Glomerular endothelial cell (primary cell): ENCODE data around the gene ASTN1. TPM values are rescaled to one million over a fixed set of nuclear protein-coding genes. Genes with fewer than 3 reads are reported as not detected.
"Not testable (repeated sequence)": the region's sequence is repeated elsewhere in the genome, so short reads cannot be mapped to it uniquely, and the experiment has no call there.

ENCODE experiments used
- DNase-seq: peaks from one replicate; pipeline ENCODE4 v3.0.0-alpha.2; 2011; ENCODE audit warnings: low read depth, low spot score; ENCODE audit errors: extremely low read depth
- total RNA-seq: library from RNA; depleted of rRNA; stranded (reverse); fragments of >200 nt; gene quantifications from 2 replicates; pipeline ENCODE4 v1.2.3, GENCODE V29; 2015

ASTN1 gene
- total RNA-seq, 1 donor from 2014 or later, result not detected

DNA sequence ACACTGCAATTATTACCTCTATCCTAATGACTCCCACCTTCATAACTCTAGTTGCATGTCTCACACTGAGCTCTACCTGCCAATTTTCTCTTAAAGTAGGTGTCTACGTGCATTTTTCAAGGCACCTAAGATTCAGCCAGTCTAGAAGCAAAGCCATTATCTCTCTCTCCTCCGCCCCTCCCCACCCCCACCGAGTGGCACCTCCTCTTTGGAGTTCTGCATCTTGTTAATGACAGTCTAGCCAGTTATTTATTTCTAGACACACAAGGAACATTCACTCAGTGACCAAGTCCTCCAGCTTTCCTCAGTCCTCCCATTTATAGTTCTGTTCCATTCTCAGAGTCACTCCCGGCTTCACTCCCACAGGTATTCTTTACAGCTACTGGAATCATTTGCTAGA lies 47.6 kb downstream of the ASTN1 start:
- DNase-seq, result no peak

DNA sequence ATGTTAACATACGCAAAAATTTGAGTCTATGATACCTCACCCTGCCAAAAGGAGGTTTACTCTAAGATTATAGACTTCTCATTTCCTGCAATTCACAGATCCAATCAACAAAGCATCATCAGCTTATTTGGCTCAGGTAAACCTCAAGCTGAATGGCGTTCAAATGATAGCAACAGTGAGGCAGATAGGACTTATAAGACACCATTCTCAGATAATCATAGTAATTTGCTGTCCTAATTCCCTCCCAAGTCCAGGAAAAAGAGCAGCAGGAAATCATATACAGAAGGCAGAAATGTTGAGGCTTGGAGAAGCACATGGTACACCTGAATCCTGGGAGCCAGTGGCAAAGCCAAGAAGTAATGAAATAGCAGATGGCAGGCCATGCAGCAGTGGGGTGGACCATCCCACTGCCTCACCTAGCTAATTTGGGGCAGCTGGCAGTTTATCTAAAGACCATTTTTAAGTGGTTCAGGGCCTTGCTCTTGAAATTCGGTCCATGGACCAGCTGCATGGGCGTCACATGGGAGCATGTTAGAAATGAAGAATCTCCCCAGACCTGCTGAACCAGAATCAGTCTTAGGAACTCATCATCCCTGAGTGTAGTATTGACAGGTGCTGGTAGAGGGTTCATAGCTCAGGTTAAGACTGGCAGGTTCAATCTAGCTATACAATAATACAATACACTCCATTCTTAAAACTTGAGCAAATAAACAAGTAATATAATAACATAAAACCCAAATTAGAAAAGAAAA lies 57.7 kb downstream of the ASTN1 start:
- no peak for DNase-seq

DNA sequence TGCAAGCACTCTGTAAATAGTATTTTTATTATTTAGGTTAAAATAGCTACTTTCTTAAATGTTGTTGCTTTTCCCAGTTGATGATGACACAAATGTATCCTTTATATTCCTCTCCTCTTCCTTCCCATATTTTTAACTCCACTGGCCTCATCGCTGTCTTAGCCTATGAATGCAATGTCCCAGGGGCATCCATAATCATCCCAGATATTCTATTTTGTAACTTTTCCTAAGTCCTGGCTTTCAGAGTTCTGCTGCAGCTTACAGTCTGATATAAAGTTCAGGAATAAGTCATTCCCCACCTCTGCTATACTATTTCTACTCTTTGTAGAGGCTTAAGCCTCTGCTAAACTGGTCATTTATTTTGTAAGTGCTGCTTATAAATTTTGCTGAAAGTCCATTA lies 58.3 kb downstream of the ASTN1 start:
- DNase-seq, result no peak

DNA sequence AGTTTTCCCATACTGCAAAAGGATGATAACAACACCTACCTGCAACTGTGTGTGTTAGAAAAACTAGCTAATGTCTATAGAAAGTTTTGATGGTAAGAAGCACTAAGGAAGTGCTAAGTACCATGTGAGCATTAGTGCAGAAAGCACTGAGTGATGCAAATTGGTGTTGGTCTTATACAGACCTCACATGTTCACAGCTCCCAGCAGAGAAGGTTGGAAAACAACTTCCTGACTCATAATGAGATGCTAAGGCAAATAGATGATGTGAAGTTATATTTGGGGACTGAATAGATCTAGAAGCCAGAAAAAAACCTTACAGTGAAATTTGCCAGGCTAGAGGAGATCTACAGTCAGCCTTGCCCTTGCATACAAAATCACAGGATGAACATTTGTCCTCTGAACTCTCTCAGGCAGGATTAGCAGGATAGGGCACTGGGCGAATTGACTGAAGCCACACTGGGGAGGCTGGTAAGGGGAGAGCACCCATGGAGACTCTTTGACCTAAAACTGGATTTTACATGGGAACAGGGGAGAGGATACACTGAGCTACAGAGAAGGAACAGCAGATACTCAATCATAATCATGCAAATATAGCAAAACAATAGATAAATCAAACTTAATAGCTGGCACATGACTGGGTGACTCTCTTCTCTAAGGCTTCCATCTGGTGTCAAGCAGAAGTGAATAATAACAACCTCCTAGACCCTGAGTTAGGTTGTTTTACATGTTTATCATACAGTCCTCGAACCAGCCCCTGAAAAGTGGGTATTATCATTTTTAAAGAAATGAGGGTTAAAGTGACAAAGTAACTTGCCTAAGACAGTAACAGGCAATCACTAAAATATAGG lies 61.3 kb downstream of the ASTN1 start:
- DNase-seq, result no peak

DNA sequence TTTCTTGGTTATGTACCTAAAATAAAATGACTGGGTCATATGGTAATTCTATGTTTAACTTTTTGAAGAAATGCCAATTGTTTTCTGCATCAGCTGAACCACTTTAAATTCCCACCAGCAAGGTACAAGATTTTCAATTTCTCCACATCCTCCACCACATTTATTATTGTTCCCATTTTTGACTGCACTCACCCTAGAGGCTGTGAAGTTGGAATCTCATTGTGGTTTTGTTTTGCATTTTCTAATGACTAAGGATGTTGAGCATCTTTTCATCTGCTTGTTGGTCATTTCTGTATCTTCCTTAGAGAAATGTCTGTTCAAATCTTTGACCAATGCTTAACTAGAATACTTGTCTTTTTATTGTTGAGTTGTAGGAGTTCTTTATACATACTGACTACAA lies 72.5 kb downstream of the ASTN1 start:
- no peak for DNase-seq

DNA sequence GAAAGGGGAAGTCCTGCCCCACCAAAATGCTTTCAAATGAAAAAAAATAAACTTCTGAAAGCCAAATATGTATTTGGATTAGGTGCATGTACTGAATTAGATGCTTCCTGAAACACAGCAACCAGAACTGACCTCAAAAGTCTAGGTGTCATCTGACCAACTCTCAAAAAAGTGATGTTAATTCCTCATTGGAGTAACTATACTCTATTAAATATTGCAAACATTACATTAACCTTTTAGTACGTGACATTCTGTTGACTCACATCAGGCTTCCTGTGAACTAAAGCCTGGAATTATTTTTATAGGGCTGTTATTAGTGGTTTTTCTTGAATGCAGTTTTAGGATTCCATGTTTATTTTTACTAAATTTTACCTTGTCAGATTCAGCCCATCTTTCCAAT lies 73.5 kb downstream of the ASTN1 start:
- no peak for DNase-seq

DNA sequence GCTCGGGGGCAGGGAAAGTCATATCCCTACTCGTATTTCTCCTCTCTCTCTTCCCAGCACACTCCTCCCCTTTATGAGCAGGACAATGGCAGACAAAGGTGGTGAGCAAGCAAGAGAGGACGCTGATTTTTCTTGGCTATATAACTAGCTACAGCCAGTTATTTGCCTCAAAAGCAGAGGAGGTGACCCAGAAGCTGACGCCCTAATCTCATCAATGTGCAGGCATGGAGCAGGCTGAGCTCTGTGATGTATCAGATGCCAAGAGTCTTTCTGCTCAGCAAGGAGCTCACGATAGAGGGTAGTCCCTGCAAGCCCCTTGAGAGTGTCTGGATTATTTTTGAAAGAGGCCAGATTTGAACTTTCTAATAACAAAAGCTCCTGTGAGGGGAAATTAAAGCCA lies 75.5 kb downstream of the ASTN1 start:
- DNase-seq, result no peak

DNA sequence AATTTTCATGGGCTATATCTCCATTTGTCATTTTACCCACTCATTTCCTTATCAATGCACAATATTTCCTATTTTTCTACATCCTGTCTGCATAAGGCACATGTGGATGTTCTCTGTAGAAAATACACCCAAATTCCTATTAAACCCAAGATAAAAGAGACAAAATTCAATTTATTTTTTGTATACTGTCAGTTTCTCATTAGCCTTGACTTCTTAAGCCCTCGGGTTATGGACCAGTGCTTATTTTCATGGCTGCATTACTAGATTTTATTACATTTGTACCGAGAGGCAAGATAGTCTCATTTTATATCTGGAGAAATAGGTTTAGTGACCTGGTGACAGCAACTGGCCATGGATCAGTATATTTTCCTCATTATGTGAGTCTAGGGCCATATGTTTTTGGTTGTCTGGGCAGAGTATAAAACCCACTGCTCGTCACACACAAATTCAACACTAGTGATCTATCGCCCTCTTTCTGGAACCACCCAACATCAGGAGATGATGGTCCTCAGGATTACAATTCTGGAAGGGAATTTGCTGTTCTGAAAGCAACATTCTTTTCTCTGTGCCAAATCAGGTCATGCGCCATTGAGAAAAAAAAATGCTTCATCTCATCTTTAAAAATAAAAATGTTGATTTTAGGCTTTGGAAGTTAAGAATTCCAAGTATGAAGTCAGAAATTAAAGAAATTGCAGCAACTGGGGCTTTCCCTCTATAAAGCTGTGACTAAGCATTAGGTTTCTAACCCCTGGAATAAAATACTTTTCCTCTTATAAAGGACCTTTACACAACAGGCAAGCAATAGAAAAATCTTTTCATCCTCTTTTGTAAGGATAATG lies 81.4 kb downstream of the ASTN1 start:
- no peak for DNase-seq

DNA sequence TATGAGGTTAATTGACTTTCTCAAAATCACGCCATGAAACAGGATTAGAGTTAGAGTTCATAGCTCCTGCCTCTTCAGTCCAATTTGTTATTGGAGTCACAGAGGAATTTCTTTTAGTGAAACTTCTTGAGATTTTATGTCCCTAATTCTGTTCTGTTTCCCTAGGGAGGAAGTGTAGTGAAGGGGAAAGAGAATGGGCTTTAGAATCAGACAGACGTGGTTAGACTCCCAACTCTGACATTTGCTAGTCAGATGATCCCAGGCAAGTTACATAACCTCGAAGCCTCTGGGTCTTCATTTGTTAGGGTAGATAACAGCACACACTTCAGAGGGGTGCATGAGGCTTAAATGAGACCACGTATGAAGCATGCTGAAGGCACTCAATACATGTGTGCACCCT lies 83.9 kb downstream of the ASTN1 start:
- DNase-seq, result no peak

DNA sequence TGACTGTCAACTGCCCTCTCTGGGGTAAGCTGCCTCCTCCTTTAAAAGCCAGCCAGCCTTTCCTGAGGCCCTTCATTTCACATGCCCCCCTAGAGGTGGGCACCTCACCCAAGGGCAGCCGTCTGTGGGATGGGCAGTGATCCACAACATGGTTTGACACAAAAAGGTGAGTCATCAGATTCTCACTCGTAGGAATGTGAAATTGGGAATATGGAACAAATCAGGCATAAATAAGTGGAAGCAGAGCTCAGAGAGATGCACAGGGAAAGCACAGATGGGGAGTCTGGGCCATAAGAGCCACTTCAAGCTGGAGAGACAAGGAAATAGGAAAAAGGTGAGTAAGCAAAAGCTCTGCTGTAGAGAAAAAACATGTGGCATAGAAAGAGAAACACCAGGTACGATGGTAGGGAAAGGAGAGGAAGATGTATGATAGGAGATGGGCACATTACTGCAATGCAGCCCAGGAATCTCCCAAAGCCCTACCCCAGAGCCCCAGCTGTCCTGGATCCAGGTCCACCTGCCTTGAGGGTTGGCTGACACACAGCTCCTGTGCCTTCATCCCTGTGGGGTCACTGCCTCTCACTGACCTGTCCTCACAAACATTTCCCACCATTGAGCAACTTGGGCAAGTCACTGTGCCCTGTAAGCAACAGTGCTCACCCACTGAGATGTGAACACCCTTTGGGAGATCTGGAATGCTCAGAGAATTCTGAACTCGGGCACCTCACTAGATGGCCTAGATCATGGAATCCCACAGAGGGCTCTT lies 86.6 kb downstream of the ASTN1 start:
- DNase-seq, result no peak

DNA sequence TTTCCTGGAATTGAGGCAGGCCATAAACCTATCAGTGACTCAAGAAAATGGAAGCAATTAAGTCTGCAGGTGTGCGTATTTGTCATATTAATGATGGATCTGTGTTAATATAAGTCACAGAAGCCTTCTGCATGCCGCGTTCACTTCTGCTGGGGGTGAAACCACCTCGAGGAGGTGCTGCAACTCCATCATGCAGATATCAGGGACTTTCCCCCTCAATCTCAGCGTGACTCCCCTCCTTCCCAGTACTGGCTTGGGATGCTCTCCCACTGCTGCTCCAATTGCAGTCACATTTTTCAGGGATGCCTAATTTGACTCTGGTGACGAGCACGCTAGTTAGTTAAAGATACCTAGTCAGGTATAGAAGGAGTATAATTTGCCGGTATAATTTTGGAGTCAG lies 87.5 kb downstream of the ASTN1 start:
- DNase-seq, result no peak

DNA sequence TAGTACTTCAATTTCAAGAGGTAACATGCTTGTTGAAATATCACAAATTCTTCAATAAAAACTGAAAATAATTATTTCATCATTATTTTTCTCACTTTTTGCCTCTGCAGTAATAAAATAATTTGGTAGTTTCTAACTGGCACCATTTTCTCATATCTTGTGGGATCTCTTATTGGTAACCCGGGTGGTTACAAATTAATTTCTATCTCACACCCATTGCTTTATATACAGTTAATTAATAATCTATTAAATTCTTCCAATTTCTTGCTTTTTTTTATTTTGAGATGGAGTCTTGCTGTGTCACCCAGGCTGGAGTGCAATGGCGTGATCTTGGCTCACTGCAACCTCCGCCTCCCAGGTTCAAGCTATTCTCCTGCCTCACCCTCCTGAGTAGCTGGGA lies 89.7 kb downstream of the ASTN1 start:
- DNase-seq, result not testable (repeated sequence)

DNA sequence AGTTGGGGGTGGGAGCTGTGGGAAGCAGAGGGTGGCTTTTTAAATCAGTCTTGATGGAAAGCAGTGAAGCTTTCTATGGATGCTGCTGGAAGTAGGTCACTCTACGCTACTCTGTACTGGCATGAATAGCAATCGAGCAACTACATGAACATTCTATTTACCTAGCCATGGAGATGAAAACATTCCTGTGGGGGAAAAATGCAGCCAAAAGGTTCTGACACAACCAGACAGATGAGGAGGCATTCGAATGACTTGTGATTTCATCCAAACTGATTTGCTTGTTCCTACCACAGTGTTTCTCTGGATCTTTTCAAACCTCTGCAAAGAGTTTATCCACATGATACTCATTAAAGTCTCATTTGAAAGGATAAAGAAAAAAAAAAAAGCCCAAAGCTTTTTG lies 95.0 kb downstream of the ASTN1 start:
- DNase-seq, result no peak

DNA sequence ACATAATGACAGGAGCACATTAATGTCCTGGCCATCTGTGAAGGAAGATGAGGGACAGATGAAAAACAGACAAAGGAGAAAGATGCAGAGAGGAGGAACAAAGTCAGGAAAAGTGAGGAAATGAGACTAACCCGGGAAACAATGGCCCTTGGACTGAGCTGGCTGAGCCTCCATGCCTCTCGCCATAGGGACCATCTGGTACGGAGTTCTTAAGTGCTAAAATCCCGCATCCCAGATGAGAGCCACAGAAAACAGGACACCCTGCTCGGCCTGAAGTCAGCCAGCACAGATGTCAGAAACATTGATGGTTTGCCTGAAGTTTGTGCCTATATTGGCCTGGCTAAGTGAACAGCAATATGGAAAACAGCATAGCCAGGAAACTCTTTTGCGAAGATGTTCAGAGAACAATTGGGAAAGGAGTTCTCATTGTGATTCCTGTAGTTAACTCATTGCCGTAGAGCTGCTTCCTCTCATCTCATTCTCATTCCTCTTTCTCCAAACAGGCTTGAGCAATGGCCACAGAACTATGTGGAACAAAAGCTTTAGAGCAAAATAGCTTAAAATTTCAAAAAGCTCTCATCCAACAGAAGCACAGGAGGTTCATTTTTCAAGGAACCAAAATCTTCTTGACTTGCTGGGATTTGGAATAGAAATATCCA lies 96.6 kb downstream of the ASTN1 start:
- DNase-seq, result no peak

DNA sequence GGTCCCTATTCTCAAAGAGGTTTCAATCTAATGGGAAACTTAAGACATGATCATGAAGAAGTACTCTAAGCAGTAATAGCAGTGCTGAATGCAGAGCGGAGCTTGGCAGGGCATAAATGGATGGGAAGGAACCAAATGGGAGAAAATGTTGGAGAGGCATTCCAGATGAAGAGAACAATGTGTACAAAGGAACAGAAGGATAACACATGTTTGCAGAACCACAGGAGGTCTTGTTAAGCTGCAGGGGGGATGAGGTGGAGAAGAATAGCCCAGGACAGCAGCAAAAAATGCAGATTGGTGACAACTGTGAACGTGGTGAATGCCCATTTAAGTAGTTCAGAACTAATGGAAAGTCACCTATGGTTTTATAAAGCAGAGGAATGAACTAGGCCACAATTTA lies 99.1 kb downstream of the ASTN1 start:
- DNase-seq, result no peak

DNA sequence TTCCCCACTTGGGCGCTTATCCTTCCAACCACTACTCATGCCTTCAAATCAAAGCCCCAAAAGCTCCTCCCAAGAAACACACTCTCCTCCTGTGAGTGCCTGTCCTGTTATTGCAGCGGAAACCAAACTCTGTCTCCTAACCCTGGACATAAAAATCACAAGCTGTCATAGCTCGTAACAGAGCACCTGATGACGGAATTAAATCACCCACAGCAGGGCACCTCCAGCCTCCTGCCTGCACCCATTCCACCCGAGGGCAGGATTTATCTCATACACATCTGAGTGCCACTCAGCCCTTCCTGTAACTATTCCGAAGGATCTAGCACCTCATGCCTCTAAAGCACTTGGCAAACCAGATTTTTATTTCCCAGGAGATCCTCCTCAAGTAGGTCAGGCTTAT lies 100.9 kb downstream of the ASTN1 start:
- no peak for DNase-seq

DNA sequence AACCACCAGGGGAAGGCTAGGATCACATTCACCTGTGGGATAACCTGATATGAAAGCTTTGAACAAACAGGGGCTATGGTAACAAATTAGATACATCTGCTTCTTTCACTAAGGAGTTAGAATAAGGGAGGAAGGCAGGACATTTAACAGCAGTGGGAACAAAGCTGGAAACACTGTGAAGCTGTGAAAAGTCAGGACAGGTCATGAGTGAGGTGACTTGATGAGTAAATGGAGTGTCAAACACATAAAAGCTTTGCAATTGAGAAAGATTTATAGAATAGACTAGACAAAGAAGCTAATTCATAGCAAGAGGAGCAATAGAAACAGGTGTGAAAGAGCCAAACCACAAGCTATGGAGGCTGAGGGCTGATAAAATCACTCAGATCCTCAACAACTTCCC lies 110.0 kb downstream of the ASTN1 start:
- DNase-seq, result no peak

DNA sequence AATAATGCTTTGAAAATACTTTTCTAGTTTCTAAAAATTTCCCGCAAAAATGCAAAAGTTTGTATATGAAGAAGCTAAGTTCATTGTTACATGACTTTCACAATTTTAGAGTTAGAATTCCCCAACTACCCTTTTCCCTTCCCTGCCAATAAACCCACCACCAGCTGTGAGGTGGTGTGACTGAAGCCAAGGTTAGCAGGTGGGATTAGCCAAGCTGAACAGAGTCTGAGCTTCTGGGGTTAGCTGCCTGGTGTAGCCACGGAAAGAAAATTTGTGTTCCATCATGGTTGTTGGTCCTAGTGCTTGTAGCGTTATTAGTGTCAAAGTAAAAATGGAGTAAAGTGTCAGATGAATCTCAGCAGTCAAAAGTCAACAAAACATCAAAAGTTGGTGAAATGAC lies 110.9 kb downstream of the ASTN1 start:
- no peak for DNase-seq

DNA sequence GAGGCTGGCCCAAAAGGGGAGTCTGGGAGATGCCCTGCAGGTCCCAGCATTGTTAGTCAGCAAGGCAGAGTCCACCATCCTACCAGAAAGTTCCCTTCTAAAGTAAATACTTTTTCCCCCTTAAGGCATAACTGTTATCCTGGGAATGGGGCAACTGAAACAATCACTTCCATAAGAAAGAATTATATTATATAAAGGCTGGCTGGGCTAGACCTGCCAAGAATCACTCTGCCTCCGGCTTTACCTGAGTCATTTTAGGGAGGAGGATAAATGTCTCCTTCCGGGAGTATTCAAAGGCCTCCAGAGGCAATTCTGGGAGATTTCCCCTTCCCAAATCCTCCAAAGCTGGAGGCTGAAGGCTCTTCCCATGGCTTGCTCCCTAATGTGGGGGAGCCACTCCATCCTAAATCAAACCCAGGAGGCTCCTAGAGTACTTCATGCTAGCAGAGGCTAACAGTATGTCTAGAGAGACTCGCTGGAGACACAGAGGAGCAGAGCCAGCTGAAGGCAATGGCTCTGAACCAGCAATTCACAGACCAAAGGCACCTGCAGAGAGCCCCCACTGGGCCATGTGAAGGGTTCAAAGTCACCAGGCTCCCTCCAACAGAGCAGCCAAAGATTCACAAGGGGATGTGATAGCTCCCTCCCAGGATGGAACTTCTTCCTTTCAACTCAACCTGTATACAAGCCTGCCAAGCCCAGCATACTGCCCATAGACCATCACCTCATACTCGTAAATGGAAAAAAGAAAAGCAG lies 116.0 kb downstream of the ASTN1 start:
- no peak for DNase-seq
